HCT116 (cell line): ENCODE measurements around the gene MRPL39. TPM values are rescaled to one million over a fixed set of nuclear protein-coding genes. Genes with fewer than 3 reads are reported as not detected.

ENCODE experiments used
- ATAC-seq: fragments of 200-7000 bp; cut with Tn5 transposase; 2 replicates; pipeline ENCODE4 v1.9.1; 2020; ENCODE audit warnings: mild to moderate bottlenecking, moderate library complexity
- BruUV-seq: library from RNA; stranded (reverse); fragments of 400-500 nt; replicated peaks from 2 replicates; lab custom pipeline; 2021; lab: Mats Ljungman, UMichigan
- CTCF ChIA-PET: fragments of 300-600 bp; sonication (Branson Sonifier 250); formaldehyde crosslinking; loops from one replicate; lab custom pipeline; 2021; ENCODE audit warnings: antibody characterized with exemption; lab: Charles Lee
- POLR2A ChIA-PET: fragments of 300-600, 350-600 bp; sonication (Branson Sonifier 250); formaldehyde crosslinking; loops from one replicate; lab custom pipeline; 2021; ENCODE audit warnings: antibody characterized with exemption; lab: Charles Lee
- RAD21 ChIA-PET, 2 experiments: fragments of 300-600 bp; sonication (Branson Sonifier 250); formaldehyde crosslinking; loops; one replicate each; lab custom pipeline; 2023; ENCODE audit warnings: low total read pairs in 2 of 2; ENCODE audit not compliant: uncharacterized antibody in 2 of 2, unreplicated experiment in 2 of 2, low non-redundant PET in 1 of 2; lab: Charles Lee
- DNase-seq: peaks from one replicate; pipeline ENCODE4 v3.0.0-alpha.2; 2010; ENCODE audit warnings: low read depth, low spot score
- H2AFZ ChIP-seq: fragments of 200-600 bp; shearing (Covaris generic), sonication (generic); 2 replicates; pipeline ENCODE4 v1.6.1; 2017; ENCODE audit warnings: low read depth, mixed run types, mixed read lengths, antibody characterized with exemption, low read length; ENCODE audit not compliant: poor library complexity, severe bottlenecking
- H3K27ac ChIP-seq: 2 replicates; pipeline ENCODE4 v1.5.1; 2012; ENCODE audit warnings: low read depth, low read length
- H3K27me3 ChIP-seq: fragments of 200-600 bp; sonication (generic); 2 replicates; pipeline ENCODE4 v1.6.1; 2016; ENCODE audit warnings: mixed run types, low read length, mixed read lengths; ENCODE audit not compliant: insufficient read depth
- H3K36me3 ChIP-seq, 2 experiments: fragments of 200-500 bp in 1 of 2; fragments of 200-600 bp in 1 of 2; sonication (Bioruptor generic) in 1 of 2; sonication (generic) in 1 of 2; 2 replicates each; pipeline versions ENCODE4 v1.5.1 to v1.6.1; 2014 to 2016; ENCODE audit warnings: low read length in 2 of 2, inconsistent platforms in 1 of 2, mixed read lengths in 1 of 2, mixed run types in 1 of 2; ENCODE audit not compliant: insufficient read depth in 2 of 2, control insufficient read depth in 1 of 2
- H3K4me1 ChIP-seq, 2 experiments: fragments of 200-600 bp in 1 of 2; sonication (generic) in 1 of 2; 2 replicates each; pipeline versions ENCODE4 v1.5.1 to v1.6.1; 2012 to 2017; ENCODE audit warnings: low read length in 2 of 2, inconsistent platforms in 1 of 2, mild to moderate bottlenecking in 1 of 2, mixed read lengths in 1 of 2, mixed run types in 1 of 2, moderate library complexity in 1 of 2; ENCODE audit not compliant: insufficient read depth in 2 of 2, control insufficient read depth in 1 of 2
- H3K4me2 ChIP-seq: fragments of 200-600 bp; sonication (generic); 2 replicates; pipeline ENCODE4 v1.6.1; 2017; ENCODE audit warnings: mixed run types, low read length, mixed read lengths
- H3K4me3 ChIP-seq, 2 experiments: fragments of 200-600 bp in 1 of 2; sonication (generic) in 1 of 2; replicated peaks in 1 of 2; 2 replicates each; pipeline ENCODE4 v1.5.1; 2011 to 2016; ENCODE audit warnings: low read length in 2 of 2, control low read depth in 1 of 2, low read depth in 1 of 2, mild to moderate bottlenecking in 1 of 2, mixed read lengths in 1 of 2, mixed run types in 1 of 2
- H3K79me2 ChIP-seq: fragments of 200-600 bp; sonication (generic); 2 replicates; pipeline ENCODE4 v1.6.1; 2017; ENCODE audit warnings: mild to moderate bottlenecking, mixed run types, low read length, moderate library complexity, mixed read lengths; ENCODE audit not compliant: insufficient read depth
- H3K9ac ChIP-seq: fragments of 200-600 bp; sonication (generic); 2 replicates; pipeline ENCODE4 v1.6.1; 2016; ENCODE audit warnings: low read length, mixed read lengths
- H3K9me2 ChIP-seq: fragments of 200-600 bp; sonication (generic), shearing (Covaris generic); 2 replicates; pipeline ENCODE4 v1.6.1; 2017; ENCODE audit warnings: mixed run types, mild to moderate bottlenecking, moderate library complexity; ENCODE audit not compliant: insufficient read depth
- H3K9me3 ChIP-seq, 2 experiments: fragments of 200-500 bp in 1 of 2; fragments of 200-600 bp in 1 of 2; sonication (Bioruptor generic) in 1 of 2; sonication (generic) in 1 of 2; 2 replicates each; pipeline ENCODE4 v1.6.1; 2014 to 2017; ENCODE audit warnings: low read length in 2 of 2, mixed read lengths in 2 of 2, inconsistent platforms in 1 of 2, low read depth in 1 of 2, mild to moderate bottlenecking in 1 of 2, mixed run types in 1 of 2, moderate library complexity in 1 of 2; ENCODE audit not compliant: control insufficient read depth in 1 of 2, insufficient read depth in 1 of 2
- H4K20me1 ChIP-seq: fragments of 200-600 bp; sonication (generic), shearing (Covaris generic); 2 replicates; pipeline ENCODE4 v1.6.1; 2017; ENCODE audit warnings: mixed run types, mild to moderate bottlenecking, moderate library complexity; ENCODE audit not compliant: insufficient read depth
- ATF3 ChIP-seq: IDR thresholded peaks from 2 replicates; pipeline ENCODE4 v1.6.1; 2012
- CBX3 ChIP-seq: IDR thresholded peaks from 2 replicates; pipeline ENCODE4 v1.6.1; 2012; ENCODE audit warnings: low read depth
- CEBPB ChIP-seq: IDR thresholded peaks from 2 replicates; pipeline ENCODE4 v1.6.1; 2012; ENCODE audit warnings: low read depth
- EGR1 ChIP-seq: IDR thresholded peaks from 2 replicates; pipeline ENCODE4 v1.6.1; 2012; ENCODE audit warnings: low read depth
- ELF1 ChIP-seq: IDR thresholded peaks from 2 replicates; pipeline ENCODE4 v1.6.1; 2012; ENCODE audit warnings: low read depth, borderline replicate concordance
- EZH2 ChIP-seq: fragments of 200-600 bp; sonication (generic); IDR thresholded peaks from 2 replicates; pipeline ENCODE4 v1.6.1; 2017; ENCODE audit warnings: antibody characterized with exemption, mixed run types
- EZH2phosphoT487 ChIP-seq: fragments of 200-600 bp; IDR thresholded peaks from 2 replicates; pipeline ENCODE4 v1.6.1; 2018; ENCODE audit warnings: antibody characterized with exemption, borderline replicate concordance
- FOSL1 ChIP-seq: IDR thresholded peaks from 2 replicates; pipeline ENCODE4 v1.6.1; 2012; ENCODE audit warnings: low read depth
- JUND ChIP-seq: IDR thresholded peaks from 2 replicates; pipeline ENCODE4 v1.6.1; 2012
- POLR2A ChIP-seq: IDR thresholded peaks from 2 replicates; pipeline ENCODE4 v1.7.0; 2011; ENCODE audit warnings: borderline replicate concordance; ENCODE audit not compliant: insufficient read depth, insufficient read length; ENCODE audit errors: extremely low read depth
- POLR2AphosphoS5 ChIP-seq: IDR thresholded peaks from 2 replicates; pipeline ENCODE4 v1.6.1; 2011; ENCODE audit warnings: mild to moderate bottlenecking, low read depth, low read length, moderate library complexity
- RAD21 ChIP-seq: IDR thresholded peaks from 2 replicates; pipeline ENCODE4 v1.6.1; 2012; ENCODE audit warnings: low read depth, mild to moderate bottlenecking
- SIN3A ChIP-seq: IDR thresholded peaks from 2 replicates; pipeline ENCODE4 v1.6.1; 2012; ENCODE audit warnings: low read depth
- SP1 ChIP-seq: IDR thresholded peaks from 2 replicates; pipeline ENCODE4 v1.6.1; 2012; ENCODE audit warnings: low read depth
- ZFX ChIP-seq: fragments of 450-650 bp; IDR thresholded peaks from 2 replicates; pipeline ENCODE4 v1.6.1; 2017
- ZNF274 ChIP-seq: fragments of 200-500 bp; sonication (Bioruptor generic); IDR thresholded peaks from 2 replicates; pipeline ENCODE4 v1.6.1; 2014; ENCODE audit warnings: mild to moderate bottlenecking, low read depth, low read length, inconsistent platforms
- intact Hi-C: fragments of 100-400 bp; cut with micrococcal nuclease; formaldehyde crosslinking; loops from 2 replicates; pipeline ENCODE4 v1.10.0; 2022
- total RNA-seq: library from RNA; stranded (reverse); gene quantifications from one replicate; pipeline ENCODE4 v1.2.1, GENCODE V29; 2021; ENCODE audit not compliant: unreplicated experiment
- TF ChIP-seq, protein P1 (sequence below): IDR thresholded peaks from 2 replicates; pipeline ENCODE4 v1.6.1; 2012; ENCODE audit warnings: low read depth
- TF ChIP-seq, protein P2 (sequence below), 3 experiments: fragments of 200-600 bp in 1 of 3; sonication (generic) in 1 of 3; IDR thresholded peaks in 2 of 3; conservative IDR thresholded peaks in 1 of 3; 2 replicates each; pipeline ENCODE4 v1.5.1; 2012 to 2017; ENCODE audit warnings: low read depth in 2 of 3, low read length in 2 of 3, antibody characterized with exemption in 1 of 3, borderline replicate concordance in 1 of 3, control low read depth in 1 of 3, mild to moderate bottlenecking in 1 of 3, mixed read lengths in 1 of 3, mixed run types in 1 of 3, moderate library complexity in 1 of 3; ENCODE audit not compliant: insufficient read depth in 1 of 3
- TF ChIP-seq, protein P3 (sequence below): IDR thresholded peaks from 2 replicates; pipeline ENCODE4 v1.6.1; 2012
- TF ChIP-seq, protein P4 (sequence below): IDR thresholded peaks from 2 replicates; pipeline ENCODE4 v1.6.1; 2011; ENCODE audit warnings: mild to moderate bottlenecking, low read length, moderate library complexity; ENCODE audit not compliant: insufficient replicate concordance; ENCODE audit errors: extremely low read depth

MRPL39 gene
- total RNA-seq, 1 experiment from 2014 or later, result 41.1 TPM

GRCh38 chr21:25563361-25564116, 43.7 kb downstream of the MRPL39 start:
- intact Hi-C loops, result no loop called here
- Histone ChIP-seq H3K9me2 (no peaks in the 10 kb centered on the region), H3K9ac (no peak overlapping the region), H3K79me2 (no peaks in the 10 kb centered on the region), H3K4me2 (no peak overlapping the region), H2AFZ (no peak overlapping the region), H3K36me3 (no peaks in the 10 kb centered on the region), H3K27ac (no peak overlapping the region), H4K20me1 (no peaks in the 10 kb centered on the region), H3K9me3 (no peaks in the 10 kb centered on the region), H3K4me1 (no peaks in the 10 kb centered on the region), H3K27me3 (no peaks in the 10 kb centered on the region), H3K4me3 (no peak overlapping the region)
- DNase-seq (no peak), ATAC-seq (no peak)
- TF ChIP-seq, protein P1, sequence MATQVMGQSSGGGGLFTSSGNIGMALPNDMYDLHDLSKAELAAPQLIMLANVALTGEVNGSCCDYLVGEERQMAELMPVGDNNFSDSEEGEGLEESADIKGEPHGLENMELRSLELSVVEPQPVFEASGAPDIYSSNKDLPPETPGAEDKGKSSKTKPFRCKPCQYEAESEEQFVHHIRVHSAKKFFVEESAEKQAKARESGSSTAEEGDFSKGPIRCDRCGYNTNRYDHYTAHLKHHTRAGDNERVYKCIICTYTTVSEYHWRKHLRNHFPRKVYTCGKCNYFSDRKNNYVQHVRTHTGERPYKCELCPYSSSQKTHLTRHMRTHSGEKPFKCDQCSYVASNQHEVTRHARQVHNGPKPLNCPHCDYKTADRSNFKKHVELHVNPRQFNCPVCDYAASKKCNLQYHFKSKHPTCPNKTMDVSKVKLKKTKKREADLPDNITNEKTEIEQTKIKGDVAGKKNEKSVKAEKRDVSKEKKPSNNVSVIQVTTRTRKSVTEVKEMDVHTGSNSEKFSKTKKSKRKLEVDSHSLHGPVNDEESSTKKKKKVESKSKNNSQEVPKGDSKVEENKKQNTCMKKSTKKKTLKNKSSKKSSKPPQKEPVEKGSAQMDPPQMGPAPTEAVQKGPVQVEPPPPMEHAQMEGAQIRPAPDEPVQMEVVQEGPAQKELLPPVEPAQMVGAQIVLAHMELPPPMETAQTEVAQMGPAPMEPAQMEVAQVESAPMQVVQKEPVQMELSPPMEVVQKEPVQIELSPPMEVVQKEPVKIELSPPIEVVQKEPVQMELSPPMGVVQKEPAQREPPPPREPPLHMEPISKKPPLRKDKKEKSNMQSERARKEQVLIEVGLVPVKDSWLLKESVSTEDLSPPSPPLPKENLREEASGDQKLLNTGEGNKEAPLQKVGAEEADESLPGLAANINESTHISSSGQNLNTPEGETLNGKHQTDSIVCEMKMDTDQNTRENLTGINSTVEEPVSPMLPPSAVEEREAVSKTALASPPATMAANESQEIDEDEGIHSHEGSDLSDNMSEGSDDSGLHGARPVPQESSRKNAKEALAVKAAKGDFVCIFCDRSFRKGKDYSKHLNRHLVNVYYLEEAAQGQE, result no peak
- TF ChIP-seq SP1, result no peak
- no peak for TF ChIP-seq ATF3
- TF ChIP-seq ZNF274, result no peak
- TF ChIP-seq EZH2, result no peak
- no peak for TF ChIP-seq EZH2phosphoT487
- no peak for TF ChIP-seq JUND
- TF ChIP-seq, protein P2, sequence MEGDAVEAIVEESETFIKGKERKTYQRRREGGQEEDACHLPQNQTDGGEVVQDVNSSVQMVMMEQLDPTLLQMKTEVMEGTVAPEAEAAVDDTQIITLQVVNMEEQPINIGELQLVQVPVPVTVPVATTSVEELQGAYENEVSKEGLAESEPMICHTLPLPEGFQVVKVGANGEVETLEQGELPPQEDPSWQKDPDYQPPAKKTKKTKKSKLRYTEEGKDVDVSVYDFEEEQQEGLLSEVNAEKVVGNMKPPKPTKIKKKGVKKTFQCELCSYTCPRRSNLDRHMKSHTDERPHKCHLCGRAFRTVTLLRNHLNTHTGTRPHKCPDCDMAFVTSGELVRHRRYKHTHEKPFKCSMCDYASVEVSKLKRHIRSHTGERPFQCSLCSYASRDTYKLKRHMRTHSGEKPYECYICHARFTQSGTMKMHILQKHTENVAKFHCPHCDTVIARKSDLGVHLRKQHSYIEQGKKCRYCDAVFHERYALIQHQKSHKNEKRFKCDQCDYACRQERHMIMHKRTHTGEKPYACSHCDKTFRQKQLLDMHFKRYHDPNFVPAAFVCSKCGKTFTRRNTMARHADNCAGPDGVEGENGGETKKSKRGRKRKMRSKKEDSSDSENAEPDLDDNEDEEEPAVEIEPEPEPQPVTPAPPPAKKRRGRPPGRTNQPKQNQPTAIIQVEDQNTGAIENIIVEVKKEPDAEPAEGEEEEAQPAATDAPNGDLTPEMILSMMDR (IDR thresholded peaks at IDR 0.05 in 2 of 3, conservative IDR thresholded peaks at IDR 0.05 in 1 of 3; ENCODE audit: borderline replicate concordance in 1 of 3, insufficient read depth in 1 of 3, low read depth in 2 of 3, low read length in 2 of 3), result no peak
- no peak for TF ChIP-seq POLR2AphosphoS5
- no peak for TF ChIP-seq ELF1
- TF ChIP-seq, protein P3, sequence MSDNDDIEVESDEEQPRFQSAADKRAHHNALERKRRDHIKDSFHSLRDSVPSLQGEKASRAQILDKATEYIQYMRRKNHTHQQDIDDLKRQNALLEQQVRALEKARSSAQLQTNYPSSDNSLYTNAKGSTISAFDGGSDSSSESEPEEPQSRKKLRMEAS, result no peak
- TF ChIP-seq EGR1, result no peak
- no peak for TF ChIP-seq CEBPB
- TF ChIP-seq FOSL1, result no peak
- no peak for TF ChIP-seq RAD21
- TF ChIP-seq CBX3, result no peak
- TF ChIP-seq, protein P4, sequence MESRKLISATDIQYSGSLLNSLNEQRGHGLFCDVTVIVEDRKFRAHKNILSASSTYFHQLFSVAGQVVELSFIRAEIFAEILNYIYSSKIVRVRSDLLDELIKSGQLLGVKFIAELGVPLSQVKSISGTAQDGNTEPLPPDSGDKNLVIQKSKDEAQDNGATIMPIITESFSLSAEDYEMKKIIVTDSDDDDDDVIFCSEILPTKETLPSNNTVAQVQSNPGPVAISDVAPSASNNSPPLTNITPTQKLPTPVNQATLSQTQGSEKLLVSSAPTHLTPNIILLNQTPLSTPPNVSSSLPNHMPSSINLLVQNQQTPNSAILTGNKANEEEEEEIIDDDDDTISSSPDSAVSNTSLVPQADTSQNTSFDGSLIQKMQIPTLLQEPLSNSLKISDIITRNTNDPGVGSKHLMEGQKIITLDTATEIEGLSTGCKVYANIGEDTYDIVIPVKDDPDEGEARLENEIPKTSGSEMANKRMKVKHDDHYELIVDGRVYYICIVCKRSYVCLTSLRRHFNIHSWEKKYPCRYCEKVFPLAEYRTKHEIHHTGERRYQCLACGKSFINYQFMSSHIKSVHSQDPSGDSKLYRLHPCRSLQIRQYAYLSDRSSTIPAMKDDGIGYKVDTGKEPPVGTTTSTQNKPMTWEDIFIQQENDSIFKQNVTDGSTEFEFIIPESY, result no peak
- no peak for TF ChIP-seq POLR2A
- no peak for TF ChIP-seq ZFX
- TF ChIP-seq SIN3A, result no peak
- BruUV-seq, result no TSS peak
- ChIA-PET CTCF (no interaction called here), RAD21 (no interaction called here), POLR2A (no interaction called here)
